HG02970 (cell line): Measurements from ENCODE around the gene NES.

ENCODE experiments used
- ATAC-seq: cut with Tn5 transposase; IDR thresholded peaks from one replicate; pipeline ENCODE4 v1.9.1; 2021; ENCODE audit warnings: mild to moderate bottlenecking, moderate library complexity, moderate number of reproducible peaks; ENCODE audit not compliant: unreplicated experiment, low FRiP score

The NES gene

DNA sequence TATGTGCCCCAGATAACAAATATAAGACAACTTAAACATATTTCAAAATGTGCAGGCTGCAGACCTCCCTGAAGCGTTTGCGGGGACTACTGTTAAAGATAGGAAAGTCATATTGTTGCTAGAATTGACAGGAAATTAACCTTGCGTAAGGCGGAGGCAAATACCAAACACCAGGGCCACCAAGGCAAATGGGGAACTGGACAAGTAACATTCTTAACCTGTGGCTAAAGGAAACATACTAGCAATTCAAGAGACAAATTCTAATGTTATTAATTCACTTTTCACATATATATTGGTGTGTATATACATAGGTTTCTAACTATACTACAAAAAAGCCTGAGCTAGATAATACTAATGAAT is 51.1 kb downstream of the NES start:
- no peak for ATAC-seq

DNA sequence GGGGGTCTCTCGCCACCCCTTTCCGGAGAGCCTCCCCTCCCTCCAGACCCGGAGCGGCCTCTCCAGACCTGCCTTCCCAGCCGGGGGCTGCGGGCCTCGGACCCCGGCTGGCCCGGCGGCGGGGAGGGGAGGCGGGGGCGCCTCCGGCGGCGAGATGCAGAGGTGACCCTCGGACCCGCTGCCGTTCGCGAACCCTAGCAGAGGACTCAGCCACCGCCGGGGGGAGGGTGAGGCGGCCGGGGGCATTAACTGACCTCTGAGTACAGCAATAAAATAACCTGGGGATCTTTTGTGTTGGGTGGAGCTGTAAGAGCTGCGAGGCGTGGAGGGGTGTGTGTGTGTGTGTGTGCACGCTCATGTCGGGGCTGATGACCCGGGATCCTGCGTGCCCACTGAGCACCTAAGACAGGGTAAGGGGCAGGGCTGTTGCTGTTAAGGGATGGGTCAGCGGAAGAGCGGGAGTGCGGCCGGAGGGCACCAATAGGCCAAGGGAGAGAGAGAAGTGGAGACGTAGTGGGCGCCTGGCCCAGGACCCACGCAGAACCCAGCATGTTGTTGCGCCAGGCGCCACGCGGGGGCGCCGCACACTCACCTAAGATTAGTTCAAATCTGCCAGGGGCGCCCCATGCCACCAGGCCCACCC is 51.6 kb downstream of the NES start:
- ATAC-seq = no peak

DNA sequence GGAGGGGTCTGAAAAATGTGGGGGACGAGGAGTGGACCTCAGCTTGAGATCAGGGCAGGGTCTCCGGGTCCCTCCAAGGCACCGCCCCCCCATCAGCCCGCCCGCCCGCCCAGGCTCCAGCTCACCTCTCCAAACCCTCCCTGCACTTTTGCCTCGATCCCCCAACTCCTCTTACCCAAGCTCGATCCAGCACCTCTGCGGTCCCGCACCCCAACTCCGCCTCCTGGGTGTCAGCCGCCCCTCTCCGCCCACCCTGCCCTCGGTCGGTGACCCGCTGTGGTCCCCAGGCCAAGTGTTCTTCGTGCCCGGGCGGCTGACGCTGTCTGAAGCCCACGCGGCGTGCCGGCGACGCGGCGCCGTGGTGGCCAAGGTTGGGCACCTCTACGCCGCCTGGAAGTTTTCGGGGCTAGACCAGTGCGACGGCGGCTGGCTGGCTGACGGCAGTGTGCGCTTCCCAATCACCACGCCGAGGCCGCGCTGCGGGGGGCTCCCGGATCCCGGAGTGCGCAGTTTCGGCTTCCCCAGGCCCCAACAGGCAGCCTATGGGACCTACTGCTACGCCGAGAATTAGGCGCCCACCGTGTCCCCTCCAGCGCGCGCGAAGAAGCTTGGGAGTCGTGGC is 52.3 kb downstream of the NES start:
- no peak for ATAC-seq

DNA sequence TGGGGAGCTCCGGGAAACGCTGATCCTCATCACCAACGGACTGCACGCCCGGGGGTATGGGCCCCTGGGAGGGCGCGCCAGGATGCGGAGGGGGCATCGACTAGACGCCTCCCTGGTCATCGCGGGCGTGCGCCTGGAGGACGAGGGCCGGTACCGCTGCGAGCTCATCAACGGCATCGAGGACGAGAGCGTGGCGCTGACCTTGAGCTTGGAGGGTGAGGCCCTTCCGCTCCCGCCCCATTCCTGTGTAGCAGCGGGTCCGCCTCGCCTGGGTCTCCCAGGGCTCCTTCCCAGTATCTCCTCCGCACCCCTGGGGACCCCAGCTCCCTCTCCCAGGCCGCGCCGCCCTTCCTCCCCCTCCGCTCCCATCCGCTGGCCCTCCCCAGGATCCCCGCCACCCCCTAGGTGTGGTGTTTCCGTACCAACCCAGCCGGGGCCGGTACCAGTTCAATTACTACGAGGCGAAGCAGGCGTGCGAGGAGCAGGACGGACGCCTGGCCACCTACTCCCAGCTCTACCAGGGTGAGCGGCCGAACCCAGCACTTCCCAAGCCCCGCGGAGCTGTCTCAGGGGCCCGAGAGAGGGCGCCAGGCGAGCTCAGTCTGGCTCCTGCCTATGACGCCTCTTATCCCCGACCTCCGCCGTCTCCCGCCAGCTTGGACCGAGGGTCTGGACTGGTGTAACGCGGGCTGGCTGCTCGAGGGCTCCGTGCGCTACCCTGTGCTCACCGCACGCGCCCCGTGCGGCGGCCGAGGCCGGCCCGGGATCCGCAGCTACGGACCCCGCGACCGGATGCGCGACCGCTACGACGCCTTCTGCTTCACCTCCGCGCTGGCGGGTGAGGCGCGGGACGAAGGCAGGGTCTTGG is 53.0 kb downstream of the NES start:
- no peak for ATAC-seq

DNA sequence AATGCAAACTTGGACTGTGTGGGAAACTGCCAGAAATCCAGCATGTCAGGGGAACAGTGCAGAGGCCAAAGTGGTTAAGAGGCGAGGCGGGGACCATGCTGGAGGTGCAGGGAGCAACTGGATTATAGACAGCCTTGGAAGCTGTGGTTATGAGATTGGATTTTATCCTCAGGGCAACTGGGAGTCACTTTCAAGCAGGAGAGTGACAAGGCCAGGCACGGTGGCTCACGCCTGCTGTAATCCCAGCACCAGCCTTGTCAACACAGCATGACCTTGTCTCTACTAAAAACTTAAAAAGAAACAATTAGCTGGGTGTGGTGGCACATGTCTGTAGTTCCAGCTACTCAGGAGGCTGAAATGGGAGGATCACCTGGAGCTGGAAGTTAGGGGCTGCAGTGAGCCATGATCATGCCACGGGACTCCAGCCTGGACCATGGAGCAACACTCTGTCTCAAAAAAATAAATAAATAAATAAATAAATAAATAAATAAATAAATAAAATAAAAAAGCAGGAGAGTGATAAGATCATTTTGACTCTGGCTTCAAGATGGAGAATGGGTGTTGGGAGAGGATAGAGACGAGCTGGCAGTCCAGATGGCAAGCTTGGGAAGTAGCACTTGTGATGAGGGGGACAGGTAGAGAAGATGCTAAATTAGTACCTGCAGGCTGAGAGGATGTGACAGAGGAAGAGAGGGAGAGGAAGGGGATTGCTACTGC is 54.5 kb downstream of the NES start:
- ATAC-seq = no peak

DNA sequence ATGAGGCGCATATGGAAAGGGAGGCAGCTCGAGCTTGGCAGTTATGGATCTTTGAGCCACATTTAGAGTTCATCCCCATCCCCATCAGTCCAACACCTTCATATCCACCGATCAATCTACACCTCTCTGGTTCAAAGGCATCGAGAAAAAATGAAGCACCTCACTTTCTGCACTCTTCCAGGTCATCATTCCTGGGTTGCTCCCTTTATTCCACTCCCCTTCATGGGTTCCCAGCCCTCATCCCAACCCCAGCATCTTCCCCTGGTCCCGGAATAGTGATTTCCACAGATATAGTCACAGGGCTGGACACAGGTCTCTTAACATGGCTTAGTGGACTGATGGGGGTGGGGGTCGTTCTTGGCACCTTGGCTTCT is 57.6 kb downstream of the NES start:
- no peak for ATAC-seq

DNA sequence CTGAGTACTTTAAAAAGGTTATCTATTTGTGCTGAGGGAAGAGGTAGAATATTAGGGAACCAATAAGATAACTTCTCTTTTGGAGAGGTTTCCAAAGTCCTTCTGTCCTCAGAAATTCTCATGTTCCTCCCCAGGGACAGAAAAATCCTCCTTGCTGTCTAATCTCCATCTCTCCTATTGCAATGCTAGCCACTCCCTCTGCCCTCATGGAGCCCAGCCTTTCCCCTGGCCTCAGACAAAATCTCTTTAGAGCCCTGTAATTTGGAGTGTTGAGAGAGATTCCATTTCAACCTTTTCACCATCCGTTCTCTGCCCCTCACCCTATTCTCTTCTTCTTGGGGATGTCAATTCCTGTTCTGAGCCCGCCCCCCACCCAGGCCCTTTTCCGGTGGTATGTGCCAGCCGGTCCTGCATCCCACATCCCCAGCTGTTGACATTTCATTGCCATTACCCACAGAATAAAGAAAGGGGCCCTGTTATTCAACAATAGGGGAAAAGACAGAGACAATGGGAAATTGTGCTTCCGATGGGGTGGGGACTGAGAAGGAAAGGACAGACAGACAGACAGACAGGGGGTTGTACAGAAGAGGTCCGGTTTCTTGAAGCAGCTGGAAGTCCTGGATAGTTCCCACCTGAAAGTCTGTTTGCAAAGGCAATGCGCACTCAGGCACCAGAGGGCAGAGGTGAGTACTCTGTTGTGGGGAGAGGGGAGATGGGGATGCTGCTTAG is 58.2 kb downstream of the NES start, which contains the start of gene HAPLN2:
Gene HAPLN2, plus strand, starts transcription at position 563 of the 729 bp plus-strand sequence. CDS start 4,076 bp downstream, outside the sequence.
- no peak for ATAC-seq
